ENCODE data around the gene PSMC6.

Gene PSMC6

DNA sequence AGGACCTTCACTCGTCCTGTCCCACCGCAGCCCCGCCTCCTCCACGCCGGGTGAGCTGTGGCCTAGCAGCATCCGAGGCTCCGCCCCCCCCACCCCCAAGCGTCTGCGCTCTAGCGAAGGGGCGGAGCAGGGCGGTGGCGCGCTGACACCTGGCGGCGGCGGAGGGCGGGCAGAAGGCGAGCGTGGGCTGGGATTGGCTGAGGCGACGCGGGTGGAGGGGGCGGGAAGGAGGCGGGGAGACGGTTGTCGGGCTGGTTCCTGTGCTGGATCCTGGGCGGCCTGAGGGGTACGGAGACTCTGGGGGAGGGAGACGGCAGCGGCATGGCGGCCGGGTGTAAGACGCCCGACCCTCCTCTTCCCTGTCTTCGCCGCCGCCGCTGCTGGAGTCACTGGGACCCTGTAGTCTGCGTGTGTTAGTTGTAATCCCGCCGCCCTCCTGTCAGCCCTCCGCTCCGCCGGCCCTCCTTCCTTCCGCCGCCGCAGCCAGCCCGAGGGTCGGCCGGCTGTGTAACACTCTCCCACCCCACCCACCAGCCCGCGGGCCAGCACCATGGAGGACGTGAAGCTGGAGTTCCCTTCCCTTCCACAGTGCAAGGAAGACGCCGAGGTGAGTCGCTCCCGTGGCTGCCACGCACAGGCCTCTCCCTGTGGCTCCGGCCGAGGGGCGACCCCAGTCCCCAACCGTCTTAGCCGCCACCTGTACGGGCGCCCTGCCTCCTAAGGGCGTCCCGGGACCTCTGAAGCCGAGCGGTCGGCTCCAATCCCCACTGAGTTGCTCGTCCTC is 23.1 kb downstream of the PSMC6 start, which contains the start of gene STYX:
TSS of gene STYX (plus strand) at position 242 of the 784 bp plus-strand sequence. CDS start at position 551, 309 bp downstream.
- TF ChIP-seq, protein P1, sequence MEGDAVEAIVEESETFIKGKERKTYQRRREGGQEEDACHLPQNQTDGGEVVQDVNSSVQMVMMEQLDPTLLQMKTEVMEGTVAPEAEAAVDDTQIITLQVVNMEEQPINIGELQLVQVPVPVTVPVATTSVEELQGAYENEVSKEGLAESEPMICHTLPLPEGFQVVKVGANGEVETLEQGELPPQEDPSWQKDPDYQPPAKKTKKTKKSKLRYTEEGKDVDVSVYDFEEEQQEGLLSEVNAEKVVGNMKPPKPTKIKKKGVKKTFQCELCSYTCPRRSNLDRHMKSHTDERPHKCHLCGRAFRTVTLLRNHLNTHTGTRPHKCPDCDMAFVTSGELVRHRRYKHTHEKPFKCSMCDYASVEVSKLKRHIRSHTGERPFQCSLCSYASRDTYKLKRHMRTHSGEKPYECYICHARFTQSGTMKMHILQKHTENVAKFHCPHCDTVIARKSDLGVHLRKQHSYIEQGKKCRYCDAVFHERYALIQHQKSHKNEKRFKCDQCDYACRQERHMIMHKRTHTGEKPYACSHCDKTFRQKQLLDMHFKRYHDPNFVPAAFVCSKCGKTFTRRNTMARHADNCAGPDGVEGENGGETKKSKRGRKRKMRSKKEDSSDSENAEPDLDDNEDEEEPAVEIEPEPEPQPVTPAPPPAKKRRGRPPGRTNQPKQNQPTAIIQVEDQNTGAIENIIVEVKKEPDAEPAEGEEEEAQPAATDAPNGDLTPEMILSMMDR (IDR thresholded peaks at IDR 0.05; ENCODE audit: borderline replicate concordance, control extremely low read depth, extremely low read depth, insufficient read depth, missing control alignments) = no peak
- DNase-seq (ENCODE audit: low spot score) = peak; percentile 94
- in situ Hi-C loops (cut with MboI; ENCODE audit: low sequenced_read_pairs, unreplicated experiment) = no loop called here

DNA sequence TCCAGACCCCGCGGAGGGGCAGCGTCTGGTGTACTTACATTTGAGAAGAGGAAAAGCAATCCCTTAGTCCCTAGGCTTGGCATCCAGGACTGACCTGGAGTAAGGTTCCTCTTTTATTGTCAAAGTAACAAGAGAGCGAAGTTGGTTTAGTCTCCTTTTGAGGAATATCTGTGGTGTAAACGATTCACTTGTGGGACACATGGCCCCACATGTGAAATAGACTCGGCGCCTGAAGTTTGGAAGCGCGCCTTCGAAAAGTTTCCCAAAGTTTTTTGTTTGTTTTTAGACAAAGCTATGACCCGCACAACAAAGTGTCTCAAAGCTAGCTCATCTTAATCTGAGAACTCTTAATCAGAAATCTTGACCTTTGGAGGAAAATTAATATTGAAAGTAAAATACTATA is 23.7 kb downstream of the PSMC6 start:
- DNase-seq (ENCODE audit: low spot score) = no peak
- in situ Hi-C loops (cut with MboI; ENCODE audit: low sequenced_read_pairs, unreplicated experiment) = no loop called here
- TF ChIP-seq, protein P1 (IDR thresholded peaks at IDR 0.05; ENCODE audit: borderline replicate concordance, control extremely low read depth, extremely low read depth, insufficient read depth, missing control alignments) = no peak

DNA sequence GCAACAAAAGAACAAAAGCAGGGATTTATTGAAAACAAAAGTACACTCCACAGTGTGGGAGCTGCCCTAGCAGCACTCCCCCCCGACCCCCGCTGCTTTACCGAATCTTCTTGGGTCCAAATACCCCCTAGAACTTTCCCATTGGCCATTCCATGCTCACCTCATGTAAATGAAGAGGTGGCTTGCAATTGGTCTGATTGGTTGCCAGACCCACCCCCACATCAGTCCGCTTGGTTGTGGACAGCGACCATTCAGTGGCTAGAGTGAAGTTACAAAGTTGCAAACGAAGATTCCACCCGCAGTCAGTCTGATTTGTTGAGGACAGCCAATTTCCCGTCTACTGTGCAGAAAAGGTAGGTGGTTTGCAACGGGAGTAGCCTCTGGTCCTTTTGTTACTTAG is 26.8 kb downstream of the PSMC6 start:
- in situ Hi-C loops (cut with MboI; ENCODE audit: low sequenced_read_pairs, unreplicated experiment) = no loop called here
- TF ChIP-seq, protein P1 (IDR thresholded peaks at IDR 0.05; ENCODE audit: borderline replicate concordance, control extremely low read depth, extremely low read depth, insufficient read depth, missing control alignments) = no peak
- DNase-seq (ENCODE audit: low spot score) = no peak

DNA sequence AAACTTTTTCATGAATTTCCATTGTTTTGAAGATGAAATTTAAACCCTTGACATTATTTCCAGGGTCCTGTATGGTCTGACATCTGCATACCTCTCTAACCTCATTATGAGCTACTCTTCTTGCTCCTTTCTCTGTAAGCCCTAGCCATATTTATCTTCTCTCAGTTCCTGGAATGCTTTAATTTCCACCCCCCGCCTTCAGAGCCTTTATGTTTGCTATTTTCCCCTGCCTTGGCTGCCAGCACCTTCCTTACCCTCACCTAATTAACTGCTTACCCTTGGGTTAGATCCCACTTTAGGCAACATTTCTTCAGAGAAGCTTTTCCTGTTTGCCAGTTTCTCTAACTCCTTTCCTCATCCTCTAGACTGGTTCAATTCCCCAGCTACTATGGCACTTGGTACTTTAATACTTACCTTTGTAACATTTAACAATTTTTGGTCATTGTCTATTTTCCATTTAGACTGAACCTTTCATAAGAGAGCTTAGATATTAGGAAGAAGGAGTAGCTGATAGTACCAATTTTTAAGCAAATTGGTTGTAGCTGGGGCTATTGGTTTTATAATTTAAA is 29.0 kb downstream of the PSMC6 start:
- TF ChIP-seq, protein P1 (IDR thresholded peaks at IDR 0.05; ENCODE audit: borderline replicate concordance, control extremely low read depth, extremely low read depth, insufficient read depth, missing control alignments) = no peak
- in situ Hi-C loops (cut with MboI; ENCODE audit: low sequenced_read_pairs, unreplicated experiment) = no loop called here
- no peak for DNase-seq (ENCODE audit: low spot score)

DNA sequence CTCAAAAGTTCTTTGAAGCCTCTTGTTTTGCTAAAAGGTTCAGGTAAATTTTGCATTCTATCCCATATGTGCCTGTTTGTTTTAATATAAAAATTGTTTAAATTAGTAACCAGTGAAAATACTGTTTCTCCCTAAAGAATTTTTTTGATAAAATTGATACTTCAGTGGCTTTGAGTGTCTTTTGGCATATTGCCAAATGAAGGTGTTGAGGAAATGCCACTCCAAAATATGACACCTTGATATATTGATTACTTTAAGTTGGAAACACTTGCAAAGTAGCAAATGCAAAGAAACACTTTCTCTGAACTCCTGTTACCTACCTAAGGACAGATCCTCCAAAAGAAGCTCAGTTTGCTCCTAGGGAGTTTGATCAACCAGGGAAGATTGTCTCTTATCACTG is 31.4 kb downstream of the PSMC6 start:
- no peak for DNase-seq (ENCODE audit: low spot score)
- TF ChIP-seq, protein P1 (IDR thresholded peaks at IDR 0.05; ENCODE audit: borderline replicate concordance, control extremely low read depth, extremely low read depth, insufficient read depth, missing control alignments) = no peak

DNA sequence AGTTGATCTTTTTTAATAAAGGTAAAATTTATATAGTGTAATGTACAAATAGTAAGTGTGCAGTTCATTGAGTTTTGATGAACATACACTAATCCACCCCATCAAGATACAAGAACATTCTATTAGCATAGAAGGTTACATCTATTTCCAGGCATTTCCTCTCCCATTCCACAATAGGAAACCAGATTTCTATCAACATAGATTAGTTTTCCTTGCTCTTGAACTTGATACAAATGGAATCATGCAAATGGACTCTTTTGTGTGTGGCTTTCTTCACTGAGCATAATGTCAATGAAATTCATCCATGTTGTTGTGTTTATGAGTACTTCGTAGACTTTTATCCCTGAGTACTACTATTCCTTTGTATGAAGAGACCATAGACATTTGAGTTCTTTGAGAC is 33.8 kb downstream of the PSMC6 start:
- in situ Hi-C loops (cut with MboI; ENCODE audit: low sequenced_read_pairs, unreplicated experiment) = no loop called here
- TF ChIP-seq, protein P1 (IDR thresholded peaks at IDR 0.05; ENCODE audit: borderline replicate concordance, control extremely low read depth, extremely low read depth, insufficient read depth, missing control alignments) = no peak
- no peak for DNase-seq (ENCODE audit: low spot score)

More for the DNA sequence above, 31.4 kb downstream of the PSMC6 start:
- in situ Hi-C loops (cut with MboI; ENCODE audit: low sequenced_read_pairs, unreplicated experiment) = no loop called here

Data from GM13976 (cell line).